GM12878 (cell line): ENCODE results near the gene HSP90AA1. TPM values are rescaled to one million over a fixed set of nuclear protein-coding genes. Genes with fewer than 3 reads are reported as not detected.
A peak's percentile ranks its signal among the peaks of the same experiment; 100 is the strongest.

Source experiments
- ASH2L ChIP-seq: fragments of 300-600, 200-600 bp; sonication (generic); IDR thresholded peaks from 2 replicates; pipeline ENCODE4 v1.6.1; 2017; ENCODE audit warnings: low read depth, mild to moderate bottlenecking, borderline replicate concordance
- ATF3 ChIP-seq: IDR thresholded peaks from 2 replicates; pipeline ENCODE4 v1.6.1; 2011; ENCODE audit warnings: low read depth, mild to moderate bottlenecking, low read length, moderate library complexity, borderline replicate concordance; ENCODE audit errors: extremely low read depth
- CHD1 ChIP-seq: IDR thresholded peaks from 2 replicates; pipeline ENCODE4 v1.6.1; 2012; ENCODE audit warnings: low read depth, low read length, improper control_type of control experiment
- CHD4 ChIP-seq: fragments of 200-600 bp; sonication (generic); IDR thresholded peaks from 2 replicates; pipeline ENCODE4 v1.6.1; 2016; ENCODE audit warnings: mild to moderate bottlenecking
- EED ChIP-seq: sonication (generic); IDR thresholded peaks from 2 replicates; pipeline ENCODE4 v1.6.1; 2016; ENCODE audit warnings: antibody characterized with exemption, low read depth
- EGR1 ChIP-seq, 2 experiments: IDR thresholded peaks; 1 replicate in 1 of 2; 2 replicates in 1 of 2; pipeline ENCODE4 v1.6.1; 2011 to 2012; ENCODE audit warnings: low read depth in 2 of 2, low read length in 2 of 2, borderline replicate concordance in 1 of 2, mild to moderate bottlenecking in 1 of 2, moderate library complexity in 1 of 2
- FOXK2 ChIP-seq: fragments of 450-650 bp; IDR thresholded peaks from 2 replicates; pipeline ENCODE4 v1.6.1; 2017; ENCODE audit warnings: mild to moderate bottlenecking, moderate library complexity
- GABPA ChIP-seq: IDR thresholded peaks from 2 replicates; pipeline ENCODE4 v1.6.1; 2014; ENCODE audit warnings: antibody characterized with exemption, low read depth, mild to moderate bottlenecking, inconsistent platforms
- HCFC1 ChIP-seq: fragments of 150-350 bp; IDR thresholded peaks from 2 replicates; pipeline ENCODE4 v1.6.1; 2014; ENCODE audit warnings: low read length
- KAT2A ChIP-seq: conservative IDR thresholded peaks from 2 replicates; pipeline ENCODE4 v1.6.1; 2011; ENCODE audit warnings: low read depth, low read length; ENCODE audit not compliant: control insufficient read depth
- NR2C2 ChIP-seq: IDR thresholded peaks from 2 replicates; pipeline ENCODE4 v1.6.1; 2011; ENCODE audit warnings: borderline replicate concordance, low read depth; ENCODE audit not compliant: control insufficient read depth, insufficient read length
- POLR2AphosphoS2 ChIP-seq: IDR thresholded peaks from 2 replicates; pipeline ENCODE4 v1.6.1; 2011; ENCODE audit warnings: low read depth, mild to moderate bottlenecking, low read length, improper control_type of control experiment, moderate library complexity
- SPI1 ChIP-seq: IDR thresholded peaks from 2 replicates; pipeline ENCODE4 v1.6.1; 2011; ENCODE audit warnings: low read depth, mild to moderate bottlenecking, low read length, moderate library complexity, borderline replicate concordance; ENCODE audit not compliant: insufficient read depth
- ZBTB4 ChIP-seq: fragments of 450-650 bp; formaldehyde crosslinking; IDR thresholded peaks from 2 replicates; pipeline ENCODE4 v1.4.0; 2022; ENCODE audit warnings: mild to moderate bottlenecking, moderate library complexity
- ZNF24 ChIP-seq: fragments of 450-650 bp; IDR thresholded peaks from 2 replicates; pipeline ENCODE4 v1.6.1; 2017; ENCODE audit warnings: antibody characterized with exemption, mild to moderate bottlenecking
- polyA plus RNA-seq, 11 experiments: library from polyadenylated mRNA; depleted of rRNA in 4 of 11; unstranded in 6 of 11; stranded (reverse) in 5 of 11; fragments of >200 nt; fragmentation: Nextera tagmentation in 4 of 11; fragmentation: Illumina TruSeq in 1 of 11; extraction: Ambion mirVana in 4 of 11; extraction: Trizol in 1 of 11; gene quantifications; 1 replicate in 1 of 11; 2 replicates in 10 of 11; pipeline versions ENCODE4 v1.2.1 to v1.2.3, GENCODE V29; 2011 to 2016; ENCODE audit warnings: inconsistent platforms in 2 of 11, missing spikeins in 2 of 11, low read depth in 1 of 11
- total RNA-seq, 4 experiments: library from RNA; depleted of rRNA in 3 of 4; stranded (reverse); fragments of >200 nt in 3 of 4; fragmentation: Illumina TruSeq in 1 of 4; extraction: Trizol in 1 of 4; gene quantifications; 2 replicates each; pipeline versions ENCODE4 v1.2.1 to v1.2.3, GENCODE V29; 2013 to 2021
- TF ChIP-seq, protein P1 (sequence below): IDR thresholded peaks from 2 replicates; pipeline ENCODE4 v1.6.1; 2012; ENCODE audit warnings: low read depth, low read length, improper control_type of control experiment
- TF ChIP-seq, protein P2 (sequence below): fragments of 450-650 bp; IDR thresholded peaks from 2 replicates; pipeline ENCODE4 v1.6.1; 2018; ENCODE audit warnings: mild to moderate bottlenecking, low read depth, moderate library complexity; ENCODE audit not compliant: partially characterized antibody

HSP90AA1 gene
- total and polyA plus RNA-seq, 10 of the 15 experiments (the other 5 are each of a cell fraction or from before 2014, with no cell fraction given): 262 to 1,315 (median 635) TPM

DNA sequence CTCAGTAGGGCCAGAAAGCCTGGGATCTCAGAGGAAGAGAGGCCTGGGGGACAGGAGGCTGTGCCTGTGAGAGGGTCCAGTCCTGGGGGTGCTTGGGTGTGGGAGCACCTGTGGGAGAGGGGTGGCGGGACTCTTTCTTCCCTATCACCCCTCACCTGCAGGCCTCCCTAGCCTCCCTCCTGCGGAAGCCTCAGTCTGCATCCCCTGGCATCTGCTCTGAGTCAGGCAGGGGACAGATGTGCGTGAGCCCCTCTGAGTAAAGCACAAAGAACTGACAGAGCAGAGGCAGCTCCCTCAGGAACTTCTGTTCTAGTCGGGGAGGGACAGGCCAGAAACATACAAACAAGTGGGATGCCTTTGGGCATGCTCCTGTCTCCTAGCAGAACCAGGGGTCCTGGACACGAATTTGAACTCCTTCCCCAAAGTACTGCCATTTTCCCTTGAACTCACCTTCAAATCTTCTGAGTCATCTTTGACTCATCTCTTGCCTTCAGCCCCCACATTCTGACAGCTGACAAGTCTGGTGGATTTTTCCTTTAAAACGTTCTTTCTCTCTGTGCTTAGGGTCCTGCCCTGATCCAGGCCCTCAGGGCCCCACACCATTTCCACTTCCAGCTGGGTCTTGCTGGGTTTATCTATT, 8.5 kb upstream of the HSP90AA1 start (continued):
- TF ChIP-seq CHD4 (no peak), ASH2L (no peak), ZBTB4 (CRISPR knock-in tag) (no peak), POLR2AphosphoS2 (no peak), ATF3 (no peak), KAT2A (no peak), CHD1 (no peak), HCFC1 (no peak), NR2C2 (no peak), ZNF24 (no peak), GABPA (no peak), FOXK2 (no peak), EGR1 (IDR thresholded peaks at IDR 0.05; ENCODE audit: borderline replicate concordance in 1 of 2, low read depth in 2 of 2, low read length in 2 of 2) (peak in 1 of 2 experiments; percentile 49; a peak in 1 of 3 replicates), SPI1 (no peak), EED (peak; percentile 12; the same call in 1 of the 2 replicates)
- TF ChIP-seq, protein P1, sequence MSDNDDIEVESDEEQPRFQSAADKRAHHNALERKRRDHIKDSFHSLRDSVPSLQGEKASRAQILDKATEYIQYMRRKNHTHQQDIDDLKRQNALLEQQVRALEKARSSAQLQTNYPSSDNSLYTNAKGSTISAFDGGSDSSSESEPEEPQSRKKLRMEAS: no peak
- TF ChIP-seq, protein P2, sequence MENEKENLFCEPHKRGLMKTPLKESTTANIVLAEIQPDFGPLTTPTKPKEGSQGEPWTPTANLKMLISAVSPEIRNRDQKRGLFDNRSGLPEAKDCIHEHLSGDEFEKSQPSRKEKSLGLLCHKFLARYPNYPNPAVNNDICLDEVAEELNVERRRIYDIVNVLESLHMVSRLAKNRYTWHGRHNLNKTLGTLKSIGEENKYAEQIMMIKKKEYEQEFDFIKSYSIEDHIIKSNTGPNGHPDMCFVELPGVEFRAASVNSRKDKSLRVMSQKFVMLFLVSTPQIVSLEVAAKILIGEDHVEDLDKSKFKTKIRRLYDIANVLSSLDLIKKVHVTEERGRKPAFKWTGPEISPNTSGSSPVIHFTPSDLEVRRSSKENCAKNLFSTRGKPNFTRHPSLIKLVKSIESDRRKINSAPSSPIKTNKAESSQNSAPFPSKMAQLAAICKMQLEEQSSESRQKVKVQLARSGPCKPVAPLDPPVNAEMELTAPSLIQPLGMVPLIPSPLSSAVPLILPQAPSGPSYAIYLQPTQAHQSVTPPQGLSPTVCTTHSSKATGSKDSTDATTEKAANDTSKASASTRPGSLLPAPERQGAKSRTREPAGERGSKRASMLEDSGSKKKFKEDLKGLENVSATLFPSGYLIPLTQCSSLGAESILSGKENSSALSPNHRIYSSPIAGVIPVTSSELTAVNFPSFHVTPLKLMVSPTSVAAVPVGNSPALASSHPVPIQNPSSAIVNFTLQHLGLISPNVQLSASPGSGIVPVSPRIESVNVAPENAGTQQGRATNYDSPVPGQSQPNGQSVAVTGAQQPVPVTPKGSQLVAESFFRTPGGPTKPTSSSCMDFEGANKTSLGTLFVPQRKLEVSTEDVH: no peak
